ENCODE data around the gene FGFBP1. TPM values are rescaled to one million over a fixed set of nuclear protein-coding genes. Genes with fewer than 3 reads are reported as not detected.
A peak's percentile ranks its signal among the peaks of the same experiment; 100 is the strongest.

Gene FGFBP1
- polyA plus RNA-seq, 2 of the 4 experiments (the other 2 are of a cell fraction), result 1.1 to 4.0 TPM

- Histone ChIP-seq H3K27ac (peak overlapping the region; percentile 77 to 86), H3K4me3 (no peak overlapping the region), H3K4me2 (peak overlapping the region; percentile 50), H3K9me3 (no peaks in the 10 kb centered on the region; the same call in 2 of the 3 replicates), H3K4me1 (peaks cover 40% of the 10 kb centered on the region)
- ATAC-seq (peak; percentile 97 to 100), FAIRE-seq (peak; percentile 84), DNase-seq (ENCODE audit: low read depth in 1 of 2, low spot score in 1 of 2) (peak; percentile 82 to 95)
- TF ChIP-seq FOSL2 (IDR thresholded peaks at IDR 0.05), result peak; percentile 63
- TF ChIP-seq FOSL2 (CRISPR knock-in tag; IDR thresholded peaks at IDR 0.05), result peak; percentile 94
- TF ChIP-seq GATA3 (IDR thresholded peaks at IDR 0.05; ENCODE audit: borderline replicate concordance), result peak; percentile 62; the same call in 1 of the 2 replicates
- peak; percentile 50 for TF ChIP-seq MAFK (IDR thresholded peaks at IDR 0.05; ENCODE audit: partially characterized antibody)
- TF ChIP-seq MAX (IDR thresholded peaks at IDR 0.05), result peak; percentile 86
- peak; percentile 63 for TF ChIP-seq JUNB (IDR thresholded peaks at IDR 0.05)
- no peak for TF ChIP-seq CBX2 (IDR thresholded peaks at IDR 0.05; ENCODE audit: borderline replicate concordance, low read depth)
- peak in 1 of 2 experiments; percentile 60; a peak in 2 of 4 replicates for TF ChIP-seq CEBPB (IDR thresholded peaks at IDR 0.05)
- no peak for TF ChIP-seq HOXA7 (CRISPR knock-in tag; IDR thresholded peaks at IDR 0.05)
- peak; percentile 90 for TF ChIP-seq ZFP36 (IDR thresholded peaks at IDR 0.05; ENCODE audit: borderline replicate concordance, partially characterized antibody)
- TF ChIP-seq HMGXB4 (CRISPR knock-in tag; IDR thresholded peaks at IDR 0.05; ENCODE audit: borderline replicate concordance), result no peak
- peak in 1 of 2 experiments; percentile 42; a peak in 1 of 5 replicates for TF ChIP-seq JUN (IDR thresholded peaks at IDR 0.05)
- no peak for TF ChIP-seq ELK1 (IDR thresholded peaks at IDR 0.05; ENCODE audit: low read depth, low read length)
- no peak for TF ChIP-seq POLR2AphosphoS2 (conservative IDR thresholded peaks at IDR 0.05; ENCODE audit: low read length)
- POLR2A ChIA-PET, result no interaction called here
- WGBS (ENCODE audit: missing lambda C conversion rate), result 2% methylated on average over 4 of the region's 4 CpGs
- CTCF ChIA-PET, result interaction anchor here (0.9 to 2.9 kb wide), 3 partner anchors 11 to 70 kb away, joined by 3 to 32 read pairs (median 4); no protein-coding TSS in a partner anchor
These were observed 44.6 kb downstream of the FGFBP1 start for GRCh38 chr4:15893962-15894361.

DNA sequence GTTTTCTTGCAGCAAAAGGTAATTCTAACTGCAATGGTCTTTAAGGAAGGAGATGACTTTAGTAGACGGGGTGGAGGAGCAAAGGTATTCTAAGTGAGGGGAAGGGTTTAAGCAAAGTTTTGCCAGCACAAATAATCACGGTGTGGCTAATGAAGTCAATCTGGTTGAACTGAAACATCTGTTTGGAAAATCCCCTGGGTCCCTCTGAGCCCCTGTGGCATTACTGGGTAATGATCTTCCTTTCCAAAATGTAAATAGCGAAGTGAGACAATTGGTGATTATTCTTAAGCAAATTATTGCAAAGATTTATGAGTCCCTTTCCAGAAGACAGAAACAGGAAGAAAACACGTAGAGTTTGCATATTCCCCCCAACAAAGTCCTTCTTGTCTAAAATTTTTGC lies 47.2 kb downstream of the FGFBP1 start:
- POLR2A ChIA-PET, result no interaction called here
- Histone ChIP-seq H3K4me2 (no peak overlapping the region), H3K4me1 (peaks cover 31% of the 10 kb centered on the region), H3K4me3 (no peak overlapping the region), H3K9me3 (no peaks in the 10 kb centered on the region), H3K27ac (peak overlapping the region in 1 of 2 experiments; percentile 29; a peak in 1 of 6 replicates)
- ATAC-seq (no peak), DNase-seq (ENCODE audit: low read depth in 1 of 2, low spot score in 1 of 2) (no peak), FAIRE-seq (no peak)
- CTCF ChIA-PET, result interaction anchor here (1.2 to 5.6 kb wide), 2 partner anchors 9 to 65 kb away, joined by 11 to 38 read pairs; no protein-coding TSS in a partner anchor
- TF ChIP-seq TFCP2L1 (CRISPR knock-in tag; IDR thresholded peaks at IDR 0.05) (no peak), ZC3H11A (IDR thresholded peaks at IDR 0.05) (no peak), SMC3 (IDR thresholded peaks at IDR 0.05) (no peak), USF2 (IDR thresholded peaks at IDR 0.05) (no peak), RAD21 (conservative IDR thresholded peaks at IDR 0.05 in 1 of 2, IDR thresholded peaks at IDR 0.05 in 1 of 2) (no peak)
- TF ChIP-seq, protein P1, sequence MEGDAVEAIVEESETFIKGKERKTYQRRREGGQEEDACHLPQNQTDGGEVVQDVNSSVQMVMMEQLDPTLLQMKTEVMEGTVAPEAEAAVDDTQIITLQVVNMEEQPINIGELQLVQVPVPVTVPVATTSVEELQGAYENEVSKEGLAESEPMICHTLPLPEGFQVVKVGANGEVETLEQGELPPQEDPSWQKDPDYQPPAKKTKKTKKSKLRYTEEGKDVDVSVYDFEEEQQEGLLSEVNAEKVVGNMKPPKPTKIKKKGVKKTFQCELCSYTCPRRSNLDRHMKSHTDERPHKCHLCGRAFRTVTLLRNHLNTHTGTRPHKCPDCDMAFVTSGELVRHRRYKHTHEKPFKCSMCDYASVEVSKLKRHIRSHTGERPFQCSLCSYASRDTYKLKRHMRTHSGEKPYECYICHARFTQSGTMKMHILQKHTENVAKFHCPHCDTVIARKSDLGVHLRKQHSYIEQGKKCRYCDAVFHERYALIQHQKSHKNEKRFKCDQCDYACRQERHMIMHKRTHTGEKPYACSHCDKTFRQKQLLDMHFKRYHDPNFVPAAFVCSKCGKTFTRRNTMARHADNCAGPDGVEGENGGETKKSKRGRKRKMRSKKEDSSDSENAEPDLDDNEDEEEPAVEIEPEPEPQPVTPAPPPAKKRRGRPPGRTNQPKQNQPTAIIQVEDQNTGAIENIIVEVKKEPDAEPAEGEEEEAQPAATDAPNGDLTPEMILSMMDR (IDR thresholded peaks at IDR 0.05), result no peak
- 82% methylated on average over 4 of the region's 4 CpGs for WGBS (ENCODE audit: missing lambda C conversion rate)
